GM18502 (cell line): ENCODE results near the gene SLCO4A1.

ENCODE experiments used
- ATAC-seq: cut with Tn5 transposase; IDR thresholded peaks from one replicate; pipeline ENCODE4 v1.9.1; 2021; ENCODE audit warnings: mild to moderate bottlenecking; ENCODE audit not compliant: unreplicated experiment, poor library complexity

SLCO4A1 gene

DNA sequence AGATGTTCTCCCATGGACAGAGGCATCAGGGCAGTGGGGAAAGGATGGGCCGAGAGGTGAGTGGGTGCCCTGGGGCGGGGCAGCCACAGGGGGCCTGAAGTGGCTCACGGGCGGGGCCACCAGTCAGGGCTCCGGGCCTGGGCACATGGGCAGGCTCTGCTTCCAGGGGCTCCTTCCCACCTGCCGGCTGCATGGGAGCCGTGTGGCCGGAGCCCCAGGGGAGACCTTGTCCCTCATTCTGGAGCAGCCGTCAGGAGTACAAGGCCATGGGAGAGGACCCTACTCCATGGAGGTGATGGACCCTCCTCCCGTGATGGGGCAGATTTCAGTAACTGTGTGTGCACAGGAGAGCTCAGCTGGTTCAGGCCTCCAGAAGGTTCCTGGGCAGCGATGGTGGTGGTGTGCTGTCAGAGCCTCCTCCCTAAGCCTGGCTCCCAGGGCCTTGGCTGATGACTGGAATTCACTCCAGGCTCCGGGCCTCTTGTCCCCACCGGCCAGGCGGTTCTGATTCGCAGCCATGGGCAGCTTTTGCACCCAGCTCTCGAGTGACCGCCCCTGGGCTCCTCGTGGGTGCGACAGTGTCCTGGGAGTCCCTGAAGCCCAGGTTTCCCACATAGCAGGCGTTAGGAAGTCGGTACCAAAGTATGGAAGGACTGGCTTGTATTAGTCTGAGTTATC, 6.2 kb downstream of the SLCO4A1 start:
- ATAC-seq = no peak

DNA sequence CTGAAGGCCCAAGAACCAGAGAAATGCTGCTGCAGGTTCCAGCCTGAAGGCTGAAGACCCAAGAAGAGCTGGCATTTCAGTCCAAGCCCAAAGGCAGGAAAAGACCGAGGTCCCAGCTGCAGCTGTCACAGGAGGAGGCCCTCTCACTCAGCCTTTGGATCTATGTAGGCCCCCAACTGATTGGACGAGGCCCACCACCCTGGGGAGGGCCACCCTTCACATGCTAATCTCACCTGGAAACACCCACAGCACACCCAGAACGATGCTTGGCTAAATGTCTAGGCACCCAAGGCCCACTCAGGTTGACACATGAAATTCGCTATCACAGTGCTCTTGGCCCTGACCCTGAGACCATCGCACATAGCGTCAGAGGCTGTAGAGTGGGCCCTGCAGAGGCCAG, 6.8 kb downstream of the SLCO4A1 start:
- no peak for ATAC-seq

DNA sequence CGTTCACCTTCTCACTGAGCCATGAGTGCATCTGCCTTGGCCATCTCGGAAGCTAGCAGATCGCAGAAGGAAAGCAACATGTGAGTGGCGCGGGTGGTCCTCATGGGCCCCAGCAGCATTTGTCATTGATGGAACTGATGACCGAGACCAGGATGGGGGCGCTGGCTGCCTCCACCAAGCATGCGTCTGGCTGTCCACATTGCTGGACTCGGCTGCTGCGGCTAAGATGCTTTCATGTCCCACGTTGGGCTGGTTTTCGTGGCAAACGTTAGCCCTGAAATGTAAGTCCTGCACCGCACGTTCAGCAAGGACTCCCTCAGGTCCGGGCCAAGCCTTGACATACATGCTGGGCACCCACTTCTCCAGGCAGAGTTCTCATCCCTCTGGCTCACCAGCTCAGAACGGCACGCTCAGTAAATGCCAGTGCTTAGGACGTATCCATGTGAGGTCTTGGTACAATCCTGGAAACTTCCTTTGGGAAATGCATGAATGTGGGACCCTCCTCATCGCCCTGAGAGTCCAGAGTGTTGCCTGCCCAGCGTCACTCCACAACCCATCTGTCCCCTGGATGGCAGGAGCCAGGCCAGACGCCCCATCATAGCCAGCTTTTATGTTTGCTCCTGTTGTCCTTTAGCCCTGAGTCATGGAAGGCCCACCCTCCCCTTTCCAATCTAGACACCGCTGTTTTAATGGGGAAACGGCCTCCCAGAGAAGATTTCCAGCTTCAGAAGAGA, 8.4 kb downstream of the SLCO4A1 start:
- ATAC-seq = no peak

DNA sequence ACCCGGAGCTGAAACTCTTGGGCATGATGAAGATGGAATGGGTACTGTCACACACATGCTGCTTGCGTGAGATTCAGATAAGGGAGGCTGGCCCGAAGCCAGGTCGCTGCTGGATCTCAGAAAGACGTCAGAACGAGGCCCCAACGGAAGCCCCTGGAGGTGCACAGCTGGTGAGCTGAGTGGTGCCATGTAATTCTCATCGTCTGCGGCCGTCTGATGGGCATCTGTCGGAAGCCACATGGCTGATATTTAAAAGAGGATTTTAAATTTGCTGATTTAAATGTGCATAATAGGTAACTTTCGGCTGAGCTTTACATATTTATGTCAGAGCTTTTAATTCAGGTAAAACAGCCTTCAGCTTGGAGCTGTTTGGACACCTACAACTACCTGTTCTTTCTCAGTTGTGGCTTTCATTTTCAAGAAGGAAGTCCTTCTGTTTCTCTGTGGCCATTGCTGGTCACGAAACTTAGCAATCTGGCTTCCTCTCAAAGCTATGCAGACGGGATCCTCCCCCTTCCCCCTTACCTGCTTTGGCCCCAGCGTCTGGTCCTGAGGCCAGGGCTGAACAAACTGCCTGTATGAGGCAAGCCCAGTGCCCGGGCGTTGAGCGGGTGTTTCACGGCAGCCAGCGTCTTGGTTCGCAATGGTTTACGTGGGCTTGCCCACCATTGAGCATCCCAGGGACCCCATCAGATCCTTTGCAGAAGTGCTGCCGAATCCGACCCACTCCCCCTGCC, 9.2 kb downstream of the SLCO4A1 start:
- peak; percentile 71 for ATAC-seq

DNA sequence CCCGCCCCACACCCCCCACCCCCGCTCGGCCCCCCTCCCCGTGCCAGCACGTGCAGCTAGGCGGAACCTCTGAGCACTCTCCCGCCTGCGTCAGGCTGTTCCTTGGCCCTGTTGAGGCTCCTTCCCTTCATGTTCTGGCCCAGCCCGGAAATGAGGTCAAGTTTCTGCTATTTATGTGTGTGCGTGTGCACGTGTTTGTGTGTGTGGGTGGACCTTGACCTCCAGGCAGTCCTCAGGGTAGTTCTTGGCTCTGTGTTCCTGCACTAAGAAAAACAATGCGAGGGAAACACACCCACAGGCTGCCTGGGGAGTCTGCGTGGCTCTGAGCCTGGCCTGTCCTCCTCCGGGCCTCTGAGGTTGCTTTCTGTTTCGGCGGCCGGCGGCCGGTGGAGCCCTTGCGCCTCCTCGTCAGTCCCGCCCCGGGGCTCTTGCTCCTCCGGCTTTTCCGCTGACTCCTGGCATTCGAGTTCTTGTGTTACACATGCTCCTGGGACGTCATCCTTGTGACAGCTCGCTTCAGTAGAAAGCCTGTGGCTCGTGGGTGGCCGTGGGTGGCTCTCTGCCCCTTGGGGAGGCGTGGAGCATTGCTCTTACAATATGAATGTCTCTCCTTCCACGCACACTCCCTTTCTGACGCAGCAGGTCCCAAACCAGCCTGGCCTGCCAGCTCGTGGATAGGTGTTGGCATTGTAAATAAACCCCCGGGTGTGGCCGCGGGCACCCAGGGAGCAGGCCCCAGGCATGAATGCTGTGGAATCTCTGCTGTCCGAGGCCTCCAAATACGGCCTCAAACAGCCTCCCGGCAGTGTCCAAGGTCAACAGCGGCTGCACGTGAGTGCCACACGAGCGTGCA, 10.0 kb downstream of the SLCO4A1 start:
- peak; percentile 48 for ATAC-seq

DNA sequence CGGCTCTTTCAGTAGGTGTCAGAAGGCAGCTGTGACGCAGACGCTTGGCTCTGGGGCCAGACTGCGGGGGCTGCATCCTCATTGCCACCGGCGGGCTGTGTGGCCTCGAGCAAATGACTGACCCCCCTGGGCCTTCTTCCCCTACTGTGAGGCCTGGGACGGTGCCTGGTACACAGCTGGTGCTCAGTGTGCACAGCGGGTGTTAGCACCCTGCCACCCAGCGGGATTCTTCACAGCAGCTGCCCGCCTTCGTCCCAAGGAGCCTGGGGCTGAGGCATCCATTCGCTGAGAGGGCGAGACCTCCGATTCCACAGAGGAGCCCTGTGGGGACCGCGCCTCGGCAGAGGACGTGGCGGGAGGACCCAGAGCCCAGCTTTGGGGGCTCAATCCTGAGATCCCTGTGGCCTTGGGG, 10.6 kb downstream of the SLCO4A1 start:
- ATAC-seq = no peak

DNA sequence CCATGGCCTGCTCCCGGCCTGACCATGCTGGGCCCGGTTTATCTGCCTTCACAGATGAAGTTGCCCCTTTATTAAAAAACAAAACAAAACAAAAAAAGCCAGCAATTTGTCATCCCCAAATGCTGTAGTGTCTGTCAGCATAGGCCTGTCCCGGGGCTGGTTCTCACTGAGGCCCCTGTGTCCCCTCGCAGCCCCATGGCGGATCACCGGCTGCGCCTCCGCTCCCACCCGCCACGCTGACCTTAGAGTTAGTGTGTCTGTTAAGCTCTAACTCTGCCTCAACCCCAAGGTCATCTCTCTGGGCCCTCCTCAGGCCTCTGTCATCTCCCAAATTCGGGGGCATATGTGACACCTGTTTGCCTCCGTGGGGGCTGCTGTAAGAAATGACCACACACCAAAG, 11.1 kb downstream of the SLCO4A1 start:
- no peak for ATAC-seq

DNA sequence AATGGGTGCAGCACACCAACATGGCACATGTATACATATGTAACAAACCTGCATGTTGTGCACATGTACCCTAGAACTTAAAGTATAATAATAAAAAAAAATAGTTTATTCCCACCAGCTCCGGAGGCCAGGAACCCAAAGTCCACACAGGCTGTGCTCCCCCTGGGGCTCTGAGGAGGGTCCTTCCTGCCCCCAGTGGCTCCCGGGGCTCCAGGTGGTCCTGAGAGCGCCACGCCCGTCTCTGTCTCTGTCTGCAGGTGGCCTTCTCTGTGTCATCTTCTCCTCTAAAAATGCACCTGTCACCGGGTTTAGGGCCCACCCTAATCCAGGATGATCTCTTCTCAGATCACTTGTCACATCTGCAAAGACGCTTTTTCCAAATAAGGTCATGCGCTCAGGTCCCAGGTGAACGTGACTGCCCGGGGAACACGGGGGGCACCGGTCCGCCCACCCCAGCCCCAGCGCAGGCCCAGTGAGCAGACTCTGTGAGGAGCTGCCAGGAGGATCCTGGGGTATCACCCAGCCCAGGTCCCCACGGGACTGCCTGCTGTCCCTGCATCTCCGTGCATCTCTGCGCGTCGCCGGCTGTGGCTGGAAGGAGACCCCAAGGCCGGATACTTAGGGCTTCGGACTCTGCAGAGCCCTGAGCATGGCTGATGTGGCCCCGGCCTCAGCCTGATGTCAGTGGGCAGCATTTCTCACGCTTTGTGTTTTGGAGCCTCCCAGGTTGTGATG, 11.8 kb downstream of the SLCO4A1 start:
- ATAC-seq = no peak

DNA sequence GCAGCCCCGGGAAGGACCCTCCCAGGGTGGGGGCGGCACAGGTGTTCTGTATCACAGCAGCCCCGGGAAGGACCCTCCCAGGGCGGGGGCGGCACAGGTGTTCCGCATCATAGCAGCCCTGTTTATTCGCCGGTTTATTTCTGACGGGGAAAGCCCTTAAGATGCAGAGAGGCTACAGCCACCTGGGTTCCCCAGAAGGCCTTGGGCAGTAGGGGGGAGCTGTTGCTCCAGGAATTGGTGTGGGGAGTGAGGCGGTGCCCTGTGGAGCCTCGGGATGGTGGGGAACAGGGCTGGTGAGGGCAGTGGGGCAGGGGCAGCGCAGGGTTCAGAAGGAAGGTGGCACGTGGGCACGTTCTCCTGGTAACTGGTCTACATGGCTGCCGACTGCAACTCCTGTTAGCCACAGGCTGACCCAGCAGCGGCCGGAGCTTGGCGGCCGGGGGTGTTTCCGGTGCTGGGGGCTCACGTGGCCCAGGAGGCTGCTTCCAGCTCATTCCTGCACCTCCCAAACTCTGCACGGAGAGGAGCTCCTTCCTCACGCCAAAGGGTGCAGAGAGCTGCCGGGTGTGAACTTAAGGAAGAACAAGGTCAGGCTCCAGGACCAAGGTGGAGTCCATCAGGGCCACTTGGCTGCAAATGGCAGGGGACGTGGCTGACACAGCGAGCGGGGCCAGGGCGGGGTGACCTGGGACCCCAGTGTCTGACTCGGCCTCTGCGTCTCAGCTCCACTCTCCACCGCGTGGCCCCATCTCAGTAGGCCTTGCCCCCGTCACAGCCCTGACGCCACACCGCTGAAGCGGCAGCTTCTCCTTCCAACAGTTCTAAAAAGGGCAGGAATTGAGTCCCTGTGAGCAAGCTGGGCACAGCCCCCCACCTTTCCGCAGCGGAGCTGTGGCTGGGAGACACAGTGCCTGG, 13.2 kb downstream of the SLCO4A1 start:
- no peak for ATAC-seq

DNA sequence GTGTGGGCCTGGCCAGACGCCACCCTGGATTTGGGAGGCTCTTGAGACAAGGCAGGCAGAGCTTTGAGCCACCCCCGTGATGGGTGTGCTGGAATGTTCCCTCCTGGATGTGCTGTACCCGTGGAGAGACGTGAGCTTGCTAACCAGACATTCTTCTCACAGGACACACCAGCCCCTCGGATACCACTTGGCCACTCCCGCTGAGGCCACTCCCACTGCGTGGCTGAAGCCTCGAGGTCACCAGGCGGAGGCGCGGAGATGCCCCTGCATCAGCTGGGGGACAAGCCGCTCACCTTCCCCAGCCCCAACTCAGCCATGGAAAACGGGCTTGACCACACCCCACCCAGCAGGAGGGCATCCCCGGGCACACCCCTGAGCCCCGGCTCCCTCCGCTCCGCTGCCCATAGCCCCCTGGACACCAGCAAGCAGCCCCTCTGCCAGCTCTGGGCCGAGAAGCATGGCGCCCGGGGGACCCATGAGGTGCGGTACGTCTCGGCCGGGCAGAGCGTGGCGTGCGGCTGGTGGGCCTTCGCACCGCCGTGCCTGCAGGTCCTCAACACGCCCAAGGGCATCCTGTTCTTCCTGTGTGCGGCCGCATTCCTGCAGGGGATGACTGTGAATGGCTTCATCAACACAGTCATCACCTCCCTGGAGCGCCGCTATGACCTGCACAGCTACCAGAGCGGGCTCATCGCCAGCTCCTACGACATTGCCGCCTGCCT, 14.1 kb downstream of the SLCO4A1 start:
- no peak for ATAC-seq

DNA sequence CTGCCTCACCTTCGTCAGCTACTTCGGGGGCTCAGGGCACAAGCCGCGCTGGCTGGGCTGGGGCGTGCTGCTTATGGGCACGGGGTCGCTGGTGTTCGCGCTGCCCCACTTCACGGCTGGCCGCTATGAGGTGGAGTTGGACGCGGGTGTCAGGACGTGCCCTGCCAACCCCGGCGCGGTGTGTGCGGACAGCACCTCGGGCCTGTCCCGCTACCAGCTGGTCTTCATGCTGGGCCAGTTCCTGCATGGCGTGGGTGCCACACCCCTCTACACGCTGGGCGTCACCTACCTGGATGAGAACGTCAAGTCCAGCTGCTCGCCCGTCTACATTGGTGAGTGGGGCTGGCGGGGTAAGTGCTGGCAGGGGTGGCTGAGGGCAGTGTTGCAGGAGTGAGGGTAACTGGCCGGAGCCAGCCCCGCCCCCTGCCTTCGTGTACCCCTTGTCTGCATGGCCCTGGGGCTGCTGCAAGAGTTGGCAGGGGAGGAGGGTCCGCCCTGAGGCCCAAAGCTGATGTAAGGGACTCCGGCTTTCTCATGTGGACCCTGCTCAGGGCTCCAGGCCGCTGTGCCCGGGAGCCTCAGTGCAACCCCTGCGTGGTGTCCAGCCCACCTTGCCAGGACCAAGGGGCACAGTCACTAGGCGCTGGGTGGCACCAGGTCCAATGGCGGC, 14.8 kb downstream of the SLCO4A1 start:
- no peak for ATAC-seq

DNA sequence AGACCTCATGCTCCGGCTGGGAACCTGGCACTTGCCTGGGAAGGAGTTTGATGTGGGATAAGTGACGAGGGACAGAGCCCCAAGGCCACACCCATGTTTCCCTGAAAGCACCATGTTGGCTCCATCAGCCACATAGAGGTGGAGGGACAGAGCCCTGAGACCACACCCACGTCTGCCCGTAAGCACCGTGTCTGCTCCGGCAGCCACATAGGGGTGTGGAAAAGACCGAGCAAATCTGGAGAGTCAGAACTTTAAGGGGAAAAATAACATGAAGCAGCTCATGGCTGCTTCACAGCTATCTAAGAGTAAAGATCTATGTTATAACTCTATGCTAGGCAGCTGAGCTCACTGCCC, 15.3 kb downstream of the SLCO4A1 start:
- no peak for ATAC-seq

DNA sequence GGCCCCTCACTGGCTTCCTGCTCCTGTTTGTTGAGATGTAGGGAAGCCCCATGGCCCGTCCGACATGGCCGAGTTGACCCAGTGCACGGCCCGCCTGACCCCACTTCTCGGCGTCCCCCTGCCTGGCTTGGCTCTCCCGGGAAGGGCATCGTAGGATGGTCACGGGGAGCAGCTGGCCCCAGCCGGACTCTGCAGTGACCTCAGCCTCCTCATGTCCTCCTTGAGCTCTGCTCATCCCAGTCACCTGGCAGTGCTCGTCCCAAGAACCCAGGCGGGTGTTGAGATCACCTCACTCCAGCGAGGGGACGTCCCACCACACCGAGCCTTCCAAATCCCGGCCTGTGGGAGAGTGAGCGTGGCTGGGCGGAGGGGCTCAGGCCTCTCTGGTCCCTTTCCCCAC, 15.7 kb downstream of the SLCO4A1 start:
- ATAC-seq = no peak

DNA sequence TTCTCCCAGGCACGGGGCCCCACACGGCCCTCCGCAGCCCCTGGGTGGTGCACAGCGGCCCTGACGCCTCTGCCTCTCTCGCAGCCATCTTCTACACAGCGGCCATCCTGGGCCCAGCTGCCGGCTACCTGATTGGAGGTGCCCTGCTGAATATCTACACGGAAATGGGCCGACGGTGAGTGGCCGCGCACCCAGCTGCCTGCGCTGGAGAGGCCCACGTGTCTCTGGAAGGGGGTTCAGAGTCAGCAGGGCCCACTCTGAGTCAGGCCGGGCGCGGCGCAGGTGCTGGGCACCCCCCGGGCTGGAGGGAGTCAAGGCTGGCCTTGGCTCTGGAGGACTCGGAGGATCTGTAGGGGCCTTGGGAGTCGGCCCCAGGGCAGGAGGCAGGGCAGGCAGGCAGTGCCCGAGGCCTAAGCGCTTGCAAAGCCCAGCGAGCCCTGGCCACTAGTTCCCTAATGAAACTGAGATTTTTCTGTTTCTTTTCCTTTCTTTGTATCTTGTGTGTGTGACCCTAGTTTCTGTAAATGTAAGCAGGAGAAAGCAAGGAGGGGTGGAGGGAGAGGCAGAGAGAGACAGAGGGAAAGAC, 16.4 kb downstream of the SLCO4A1 start:
- no peak for ATAC-seq

DNA sequence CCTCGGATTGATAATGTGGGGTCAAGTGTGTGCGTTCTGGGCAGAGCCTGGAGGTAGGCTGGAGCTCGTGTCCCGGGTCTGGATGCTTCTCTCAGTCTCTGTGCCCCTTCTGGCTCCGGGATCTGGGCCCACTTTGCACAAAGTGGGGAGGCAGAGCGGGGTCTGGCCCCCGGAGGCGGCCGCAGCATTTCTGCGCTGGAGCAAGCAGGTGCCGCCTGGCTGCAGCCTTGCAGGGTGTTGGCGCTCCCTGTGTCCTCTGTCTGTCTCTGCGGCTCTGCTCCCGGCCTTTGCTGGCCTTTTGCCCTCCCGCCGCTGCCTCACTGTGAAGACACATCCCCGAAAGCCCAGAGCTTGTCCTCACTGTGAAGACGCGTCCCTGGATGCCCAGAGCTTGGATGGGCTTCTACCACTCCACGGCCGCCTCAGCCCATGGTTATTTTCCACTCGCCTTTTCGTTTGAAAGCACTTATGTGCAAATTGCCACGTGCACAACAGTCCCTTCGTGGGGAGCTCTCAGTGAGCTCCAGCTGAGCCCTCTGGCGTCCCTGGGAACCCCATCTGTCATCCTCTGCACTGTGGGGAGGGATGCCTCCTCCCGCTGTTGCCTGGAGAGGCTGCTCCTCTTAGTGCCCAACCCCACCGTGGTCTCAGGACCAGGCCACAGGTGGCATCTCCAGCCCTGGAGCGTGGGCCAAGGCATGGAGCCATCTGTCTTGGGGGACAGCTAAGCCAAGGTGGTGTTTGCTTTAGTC, 17.4 kb downstream of the SLCO4A1 start:
- no peak for ATAC-seq

DNA sequence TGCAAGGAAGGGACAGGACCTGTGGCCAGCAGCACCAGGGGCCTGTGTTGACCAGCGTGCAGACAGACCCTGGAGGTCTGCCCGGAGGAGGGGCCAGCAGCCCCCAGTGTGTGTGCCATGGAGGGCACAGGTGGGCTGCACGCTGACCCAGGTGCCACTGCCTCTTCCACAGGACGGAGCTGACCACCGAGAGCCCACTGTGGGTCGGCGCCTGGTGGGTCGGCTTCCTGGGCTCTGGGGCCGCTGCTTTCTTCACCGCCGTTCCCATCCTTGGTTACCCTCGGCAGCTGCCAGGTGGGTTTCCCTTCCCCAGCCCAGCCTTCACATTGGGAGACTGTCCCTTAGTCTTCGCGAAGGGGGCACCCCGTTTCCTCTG, 17.9 kb downstream of the SLCO4A1 start:
- no peak for ATAC-seq

DNA sequence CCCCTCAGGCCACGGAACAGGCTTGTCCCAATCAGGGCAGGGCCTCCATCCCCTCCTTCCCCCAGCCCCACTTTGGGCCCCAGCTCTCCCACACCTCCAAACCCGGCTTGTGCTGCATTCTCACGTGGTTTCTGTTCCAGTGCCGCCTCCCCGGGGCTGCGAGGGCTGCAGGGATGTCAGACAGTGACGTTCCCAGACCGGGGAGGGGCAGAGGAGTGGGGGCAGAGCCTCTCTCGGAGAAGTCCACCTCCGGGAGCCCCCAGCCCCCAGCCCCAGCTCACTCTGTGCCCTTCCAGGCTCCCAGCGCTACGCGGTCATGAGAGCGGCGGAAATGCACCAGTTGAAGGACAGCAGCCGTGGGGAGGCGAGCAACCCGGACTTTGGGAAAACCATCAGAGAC, 18.5 kb downstream of the SLCO4A1 start:
- no peak for ATAC-seq
